ENCODE data around the gene TGIF2. TPM values are rescaled to one million over a fixed set of nuclear protein-coding genes. Genes with fewer than 3 reads are reported as not detected.

TGIF2 gene
- total RNA-seq, 4 donors from 2014 or later = 1.4 to 3.9 (median 1.4) TPM

DNA sequence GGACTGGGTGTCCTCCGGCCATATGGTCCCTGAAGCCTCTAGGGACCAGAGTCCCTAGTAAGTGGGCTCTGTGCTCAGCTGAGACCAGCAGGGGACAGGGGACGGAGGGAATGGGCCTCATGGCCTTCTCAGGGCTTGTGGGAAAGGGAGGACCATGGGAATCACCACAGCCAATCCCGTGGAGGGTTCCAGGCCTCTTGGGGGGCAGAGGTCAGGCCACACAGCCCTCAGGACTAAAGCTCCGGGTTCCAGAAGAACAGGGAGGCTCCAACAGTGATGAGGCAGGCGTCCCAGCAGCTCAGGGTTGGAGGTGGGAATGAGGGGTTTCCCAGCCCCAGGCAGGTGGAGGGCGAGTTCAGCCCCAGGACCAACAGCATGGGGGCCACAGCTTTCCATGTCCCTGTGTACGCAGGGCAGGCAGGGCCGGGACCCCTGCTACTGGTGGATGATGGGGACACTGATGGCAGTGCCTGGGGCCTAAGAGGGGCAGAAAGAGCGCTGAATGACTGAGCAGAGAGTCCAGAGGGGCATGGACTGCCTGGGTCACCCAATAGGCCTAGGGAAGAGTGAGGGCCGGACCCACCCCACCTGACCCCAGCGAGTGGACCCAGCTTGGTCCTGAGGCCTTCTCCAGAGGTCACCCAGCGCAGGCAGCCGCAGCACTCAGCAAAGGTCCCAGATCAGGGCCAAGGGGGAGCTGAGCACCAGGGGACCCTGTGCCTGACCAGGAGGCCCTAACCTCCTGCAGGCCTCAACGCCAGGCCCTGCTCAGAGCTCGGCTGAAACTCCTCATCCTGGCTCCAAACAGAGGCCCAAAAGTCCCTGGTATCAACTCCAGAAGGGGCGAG, 23.2 kb upstream of the TGIF2 start:
- Histone ChIP-seq H3K4me1 (no peaks in the 10 kb centered on the region), H3K9me3 (no peaks in the 10 kb centered on the region), H3K27ac (peak overlapping the region; percentile 29 to 54 (median 48)), H3K4me3 (no peak overlapping the region), H3K27me3 (no peaks in the 10 kb centered on the region), H3K36me3 (peaks cover 0 to 4% of the 10 kb centered on the region in 2 donors)
- TF ChIP-seq POLR2A (IDR thresholded peaks at IDR 0.05) = no peak
- TF ChIP-seq, protein P1, sequence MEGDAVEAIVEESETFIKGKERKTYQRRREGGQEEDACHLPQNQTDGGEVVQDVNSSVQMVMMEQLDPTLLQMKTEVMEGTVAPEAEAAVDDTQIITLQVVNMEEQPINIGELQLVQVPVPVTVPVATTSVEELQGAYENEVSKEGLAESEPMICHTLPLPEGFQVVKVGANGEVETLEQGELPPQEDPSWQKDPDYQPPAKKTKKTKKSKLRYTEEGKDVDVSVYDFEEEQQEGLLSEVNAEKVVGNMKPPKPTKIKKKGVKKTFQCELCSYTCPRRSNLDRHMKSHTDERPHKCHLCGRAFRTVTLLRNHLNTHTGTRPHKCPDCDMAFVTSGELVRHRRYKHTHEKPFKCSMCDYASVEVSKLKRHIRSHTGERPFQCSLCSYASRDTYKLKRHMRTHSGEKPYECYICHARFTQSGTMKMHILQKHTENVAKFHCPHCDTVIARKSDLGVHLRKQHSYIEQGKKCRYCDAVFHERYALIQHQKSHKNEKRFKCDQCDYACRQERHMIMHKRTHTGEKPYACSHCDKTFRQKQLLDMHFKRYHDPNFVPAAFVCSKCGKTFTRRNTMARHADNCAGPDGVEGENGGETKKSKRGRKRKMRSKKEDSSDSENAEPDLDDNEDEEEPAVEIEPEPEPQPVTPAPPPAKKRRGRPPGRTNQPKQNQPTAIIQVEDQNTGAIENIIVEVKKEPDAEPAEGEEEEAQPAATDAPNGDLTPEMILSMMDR (IDR thresholded peaks at IDR 0.05 in 4 of 5, conservative IDR thresholded peaks at IDR 0.05 in 1 of 5) = no peak
- DNase-seq (no peak), ATAC-seq (peak in 1 of 2 donors; percentile 11)
- intact Hi-C loops (cut with DNase I; ENCODE audit: low total_unique reads) (loop anchor here (10.0 kb wide), 1 partner anchor 335 kb away; no protein-coding TSS in a partner anchor), in situ Hi-C loops (cut with MboI; ENCODE audit: low sequenced_read_pairs in 4 of 4) (loop anchor here in 1 of 4 donors (10.0 kb wide), 1 partner anchor 55 kb away; the partner anchor contains the start of gene RAB5IF)

DNA sequence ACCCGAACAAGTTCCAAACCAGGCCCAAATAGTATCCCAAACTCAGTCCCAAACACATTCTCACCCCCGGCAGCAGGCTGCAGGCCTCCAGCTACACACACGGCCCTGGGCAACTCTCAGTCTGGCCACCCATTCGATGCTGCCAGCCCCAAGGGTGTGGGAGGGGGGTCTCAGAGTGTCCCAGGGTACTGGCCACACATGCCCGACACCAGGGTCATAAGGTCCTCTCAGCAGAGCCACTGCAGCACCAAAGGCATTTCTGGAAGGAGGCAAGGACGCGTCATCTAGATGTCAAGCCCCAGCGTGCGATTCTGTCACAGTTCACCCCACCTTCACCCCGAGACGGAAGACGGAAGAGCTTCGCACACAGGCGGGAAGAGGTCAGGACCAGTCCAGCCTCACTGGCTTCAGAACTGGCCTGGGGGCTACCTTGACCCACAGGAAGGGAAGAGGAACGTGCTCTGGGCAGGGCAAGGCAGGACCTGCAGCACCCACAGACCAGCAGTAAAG, 22.6 kb upstream of the TGIF2 start:
- Histone ChIP-seq H3K36me3 (peaks cover 0 to 4% of the 10 kb centered on the region in 2 donors), H3K27me3 (no peaks in the 10 kb centered on the region), H3K4me1 (no peaks in the 10 kb centered on the region), H3K9me3 (no peaks in the 10 kb centered on the region), H3K27ac (peak overlapping the region; percentile 29 to 54 (median 48)), H3K4me3 (no peak overlapping the region)
- no peak for TF ChIP-seq POLR2A (IDR thresholded peaks at IDR 0.05)
- TF ChIP-seq, protein P1 (IDR thresholded peaks at IDR 0.05 in 4 of 5, conservative IDR thresholded peaks at IDR 0.05 in 1 of 5) = no peak
- in situ Hi-C loops (cut with MboI; ENCODE audit: low sequenced_read_pairs in 4 of 4) (loop anchor here in 1 of 4 donors (10.0 kb wide), 1 partner anchor 54 kb away; the partner anchor contains the start of gene RAB5IF), intact Hi-C loops (cut with DNase I; ENCODE audit: low total_unique reads) (loop anchor here (10.0 kb wide), 1 partner anchor 334 kb away; no protein-coding TSS in a partner anchor)
- ATAC-seq (no peak), DNase-seq (no peak)

DNA sequence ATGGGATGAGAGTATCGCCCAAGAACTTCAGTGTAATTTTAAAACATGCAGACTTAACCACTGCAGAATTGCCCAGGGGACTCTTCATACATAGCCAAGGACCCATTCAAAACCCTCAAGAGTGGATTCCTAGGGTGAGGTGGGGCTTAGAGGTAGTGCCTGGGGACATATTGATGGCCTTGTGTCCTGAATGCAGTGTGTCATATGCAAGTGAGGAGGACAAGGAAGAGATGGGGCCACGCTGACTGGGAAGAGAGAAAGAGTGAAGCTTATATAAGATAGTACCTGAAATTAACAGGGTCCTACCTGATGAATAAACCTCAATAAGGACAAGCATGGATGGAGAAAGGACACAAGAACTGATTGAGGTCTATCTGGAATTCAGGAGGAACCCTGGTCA, 18.1 kb upstream of the TGIF2 start:
- H3K9me3 ChIP-seq = no peaks in the 10 kb centered on the region
- intact Hi-C loops (cut with DNase I; ENCODE audit: low total_unique reads) = loop anchor here (5.0 to 10.0 kb wide), 2 partner anchors 37 to 330 kb away; no protein-coding TSS in a partner anchor
- DNase-seq (no peak), ATAC-seq (no peak)
- H3K27me3 ChIP-seq = no peaks in the 10 kb centered on the region
- TF ChIP-seq, protein P1 (IDR thresholded peaks at IDR 0.05 in 4 of 5, conservative IDR thresholded peaks at IDR 0.05 in 1 of 5) = no peak
- no peak for TF ChIP-seq POLR2A (IDR thresholded peaks at IDR 0.05)
- in situ Hi-C loops (cut with MboI; ENCODE audit: low sequenced_read_pairs in 4 of 4) = loop anchor here in 1 of 4 donors (10.0 kb wide), 1 partner anchor 50 kb away; the partner anchor contains the start of gene RAB5IF
- H3K4me3 ChIP-seq = no peak overlapping the region
- H3K36me3 ChIP-seq = no peaks in the 10 kb centered on the region
- no peak overlapping the region for H3K27ac ChIP-seq
- no peaks in the 10 kb centered on the region for H3K4me1 ChIP-seq

DNA sequence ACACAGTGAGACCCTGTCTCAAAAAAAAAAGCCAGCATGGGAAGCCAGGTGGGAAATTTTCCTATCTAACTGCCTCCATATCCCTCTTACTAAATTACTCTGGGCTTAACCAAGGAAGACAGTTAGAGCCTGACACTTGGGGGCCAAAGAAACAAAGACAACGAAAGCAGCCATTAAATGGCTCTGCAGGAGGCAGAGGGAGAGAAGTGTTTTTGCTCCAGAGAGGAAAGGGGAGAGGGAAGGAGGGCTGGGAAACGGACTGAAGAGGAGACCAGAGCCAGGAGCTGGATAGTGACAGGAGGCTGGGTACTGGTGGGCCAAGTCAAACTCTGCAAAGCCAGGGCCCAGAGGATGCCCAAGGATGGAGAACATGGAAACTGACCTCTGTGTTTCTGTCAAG, 10.7 kb upstream of the TGIF2 start:
- no peak overlapping the region for H3K4me3 ChIP-seq
- no peak overlapping the region for H3K27ac ChIP-seq
- intact Hi-C loops (cut with DNase I; ENCODE audit: low total_unique reads) = no loop called here
- H3K4me1 ChIP-seq = no peaks in the 10 kb centered on the region
- H3K36me3 ChIP-seq = no peaks in the 10 kb centered on the region
- ATAC-seq (no peak), DNase-seq (no peak)
- TF ChIP-seq POLR2A (IDR thresholded peaks at IDR 0.05) = no peak
- TF ChIP-seq, protein P1 (IDR thresholded peaks at IDR 0.05 in 4 of 5, conservative IDR thresholded peaks at IDR 0.05 in 1 of 5) = no peak
- H3K9me3 ChIP-seq = peaks cover 0 to 4% (median 0%) of the 10 kb centered on the region in 3 donors
- no peaks in the 10 kb centered on the region for H3K27me3 ChIP-seq
- in situ Hi-C loops (cut with MboI; ENCODE audit: low sequenced_read_pairs in 4 of 4) = no loop called here
